Measurements from ENCODE around the gene ZNF689.

- TF ChIP-seq CTCF (conservative IDR thresholded peaks at IDR 0.05; ENCODE audit: low read depth, low read length) = no peak
- no peak for TF ChIP-seq RFX5 (IDR thresholded peaks at IDR 0.05; ENCODE audit: low read depth, low read length)
- no peak for TF ChIP-seq FOS (IDR thresholded peaks at IDR 0.05; ENCODE audit: low read depth, low read length)
- TF ChIP-seq RCOR1 (IDR thresholded peaks at IDR 0.05; ENCODE audit: insufficient replicate concordance, low read length) = no peak
- TF ChIP-seq NFE2L2 (IDR thresholded peaks at IDR 0.05; ENCODE audit: low read depth, low read length) = no peak
- no peak for TF ChIP-seq POLR2A (IDR thresholded peaks at IDR 0.05; ENCODE audit: low read depth, low read length)
Measured at GRCh38 chr16:30600215-30600614, 10.0 kb downstream of the ZNF689 start.

Data from IMR-90 (cell line).